HepG2 (cell line): ENCODE measurements around the gene LAMTOR1. TPM values are rescaled to one million over a fixed set of nuclear protein-coding genes. Genes with fewer than 3 reads are reported as not detected.
A peak's percentile ranks its signal among the peaks of the same experiment; 100 is the strongest.

ENCODE experiments used
- DNMT3B ChIP-seq: conservative IDR thresholded peaks from 2 replicates; pipeline ENCODE4 v1.6.1; 2016; ENCODE audit warnings: missing biosample characterization, control low read depth
- GATAD1 ChIP-seq: IDR thresholded peaks from 2 replicates; pipeline ENCODE4 v1.6.1; 2016; ENCODE audit warnings: missing genetic modification reagents, missing compliant biosample characterization
- PITX1 ChIP-seq: sonication (generic); formaldehyde crosslinking; IDR thresholded peaks from 2 replicates; pipeline ENCODE4 v1.5.1; 2020; ENCODE audit warnings: mild to moderate bottlenecking, missing genetic modification reagents
- SOX6 ChIP-seq, 2 experiments: fragments of 450-650 bp in 1 of 2; sonication (generic) in 1 of 2; formaldehyde crosslinking in 1 of 2; IDR thresholded peaks; 2 replicates each; pipeline versions ENCODE4 v1.4.0 to v1.6.1; 2017 to 2020; ENCODE audit warnings: antibody characterized with exemption in 1 of 2, mild to moderate bottlenecking in 1 of 2, missing genetic modification reagents in 1 of 2
- THAP11 ChIP-seq: IDR thresholded peaks from 2 replicates; pipeline ENCODE4 v1.6.1; 2016; ENCODE audit warnings: missing biosample characterization, missing genetic modification reagents
- TOE1 ChIP-seq: sonication (generic); formaldehyde crosslinking; IDR thresholded peaks from 2 replicates; pipeline ENCODE4 v1.4.0; 2020; ENCODE audit warnings: mild to moderate bottlenecking, missing genetic modification reagents
- WIZ ChIP-seq: sonication (generic); formaldehyde crosslinking; IDR thresholded peaks from 2 replicates; pipeline ENCODE4 v1.5.1; 2020; ENCODE audit warnings: mild to moderate bottlenecking, missing genetic modification reagents
- ZFP36L1 ChIP-seq: sonication (generic); formaldehyde crosslinking; IDR thresholded peaks from 2 replicates; pipeline ENCODE4 v1.8.0; 2022; ENCODE audit warnings: mild to moderate bottlenecking, missing genetic modification reagents, moderate library complexity
- ZNF180 ChIP-seq: sonication (generic); formaldehyde crosslinking; IDR thresholded peaks from 2 replicates; pipeline ENCODE4 v1.4.0; 2020; ENCODE audit warnings: low read depth, missing genetic modification reagents, borderline replicate concordance
- ZNF629 ChIP-seq: sonication (generic); formaldehyde crosslinking; conservative IDR thresholded peaks from 2 replicates; pipeline ENCODE4 v1.5.0; 2020; ENCODE audit warnings: missing genetic modification reagents
- ZNF674 ChIP-seq: sonication (generic); formaldehyde crosslinking; IDR thresholded peaks from 2 replicates; pipeline ENCODE4 v1.5.0; 2020; ENCODE audit warnings: low read depth, mild to moderate bottlenecking, missing genetic modification reagents
- ZNF7 ChIP-seq: IDR thresholded peaks from 2 replicates; pipeline ENCODE4 v1.6.1; 2016; ENCODE audit warnings: missing biosample characterization, missing genetic modification reagents
- ZNF776 ChIP-seq: sonication (generic); formaldehyde crosslinking; IDR thresholded peaks from 2 replicates; pipeline ENCODE4 v1.4.0; 2020; ENCODE audit warnings: mild to moderate bottlenecking, missing genetic modification reagents
- polyA plus RNA-seq, 8 experiments: library from polyadenylated mRNA; depleted of rRNA in 3 of 8; stranded (reverse) in 7 of 8; unstranded in 1 of 8; fragments of >200 nt; fragmentation: Illumina TruSeq in 4 of 8; extraction: Trizol in 4 of 8; gene quantifications; 2 replicates each; pipeline versions ENCODE4 v1.2.1 to v1.2.3, GENCODE V29; 2011 to 2016; ENCODE audit warnings: low read depth in 4 of 8, missing spikeins in 1 of 8, mixed read lengths in 1 of 8; ENCODE audit not compliant: insufficient read depth in 1 of 8
- total RNA-seq, 5 experiments: library from RNA; depleted of rRNA; stranded (reverse); fragments of >200 nt; fragmentation: Illumina TruSeq; extraction: Trizol; gene quantifications; 2 replicates each; pipeline ENCODE4 v1.2.3, GENCODE V29; 2016; ENCODE audit warnings: low read depth in 1 of 5
- TF ChIP-seq, protein P1 (sequence below), 2 experiments: sonication (generic) in 1 of 2; formaldehyde crosslinking in 1 of 2; IDR thresholded peaks; 2 replicates each; pipeline versions ENCODE4 v1.6.1 to v1.9.0; 2014 to 2022; ENCODE audit warnings: antibody characterized with exemption in 1 of 2, borderline replicate concordance in 1 of 2, inconsistent platforms in 1 of 2, low read depth in 1 of 2, missing genetic modification reagents in 1 of 2
- TF ChIP-seq, protein P2 (sequence below): sonication (generic); formaldehyde crosslinking; IDR thresholded peaks from 2 replicates; pipeline ENCODE4 v1.4.0; 2020; ENCODE audit warnings: missing genetic modification reagents, borderline replicate concordance
- TF ChIP-seq, protein P3 (sequence below): sonication (generic); formaldehyde crosslinking; IDR thresholded peaks from 2 replicates; pipeline ENCODE4 v1.8.0; 2022; ENCODE audit warnings: missing genetic modification reagents, low read depth, mild to moderate bottlenecking, borderline replicate concordance
- TF ChIP-seq, protein P4 (sequence below): sonication (generic); formaldehyde crosslinking; IDR thresholded peaks from 2 replicates; pipeline ENCODE4 v1.4.0; 2020; ENCODE audit warnings: missing genetic modification reagents, mild to moderate bottlenecking, borderline replicate concordance

Gene LAMTOR1
- total and polyA plus RNA-seq, 2 of the 13 experiments (the other 11 are each of a cell fraction or from before 2014, with no cell fraction given) = 60.4 to 66.0 TPM

DNA sequence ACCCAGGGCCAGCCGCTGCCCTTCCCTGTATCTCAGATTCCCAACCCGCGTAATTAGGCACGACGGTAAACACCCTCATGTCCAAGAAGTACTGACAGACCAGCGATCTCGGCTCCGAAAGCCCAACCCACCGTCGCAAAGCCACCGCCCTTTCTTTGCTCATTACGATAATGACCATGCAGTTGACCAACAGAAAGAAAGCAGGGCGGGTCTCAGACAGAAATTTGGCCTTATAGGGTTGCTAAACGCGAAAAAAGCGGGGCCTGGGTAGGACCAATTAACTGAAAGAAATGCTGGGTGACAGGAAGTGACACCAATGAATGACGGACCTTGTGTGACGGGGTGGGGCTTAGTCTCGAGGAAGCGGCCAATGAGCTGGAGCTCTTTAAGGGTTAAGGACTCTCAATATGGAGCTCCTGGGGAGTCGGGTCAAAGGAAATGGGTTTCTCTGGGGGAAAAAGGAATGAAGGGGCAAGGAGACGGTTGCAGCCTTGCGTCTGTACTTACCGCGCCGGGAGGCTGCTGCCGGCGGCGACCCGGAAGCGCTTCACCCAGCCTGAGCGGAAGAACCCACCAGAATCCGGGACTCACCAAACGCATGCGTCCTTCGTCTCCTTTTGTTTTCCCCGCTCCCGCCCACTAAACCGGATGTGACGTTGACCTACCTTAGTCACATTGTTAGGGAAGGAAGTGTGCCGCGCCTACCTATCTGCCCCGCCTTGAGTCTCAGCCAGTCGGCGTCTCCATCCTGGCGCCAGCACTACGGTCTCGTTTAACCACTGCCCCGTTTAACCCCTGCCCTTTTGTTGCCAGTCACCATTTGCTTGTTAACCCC, 9.3 kb upstream of the LAMTOR1 start, which contains the start of gene ANAPC15 (continued):
- TF ChIP-seq, protein P1, sequence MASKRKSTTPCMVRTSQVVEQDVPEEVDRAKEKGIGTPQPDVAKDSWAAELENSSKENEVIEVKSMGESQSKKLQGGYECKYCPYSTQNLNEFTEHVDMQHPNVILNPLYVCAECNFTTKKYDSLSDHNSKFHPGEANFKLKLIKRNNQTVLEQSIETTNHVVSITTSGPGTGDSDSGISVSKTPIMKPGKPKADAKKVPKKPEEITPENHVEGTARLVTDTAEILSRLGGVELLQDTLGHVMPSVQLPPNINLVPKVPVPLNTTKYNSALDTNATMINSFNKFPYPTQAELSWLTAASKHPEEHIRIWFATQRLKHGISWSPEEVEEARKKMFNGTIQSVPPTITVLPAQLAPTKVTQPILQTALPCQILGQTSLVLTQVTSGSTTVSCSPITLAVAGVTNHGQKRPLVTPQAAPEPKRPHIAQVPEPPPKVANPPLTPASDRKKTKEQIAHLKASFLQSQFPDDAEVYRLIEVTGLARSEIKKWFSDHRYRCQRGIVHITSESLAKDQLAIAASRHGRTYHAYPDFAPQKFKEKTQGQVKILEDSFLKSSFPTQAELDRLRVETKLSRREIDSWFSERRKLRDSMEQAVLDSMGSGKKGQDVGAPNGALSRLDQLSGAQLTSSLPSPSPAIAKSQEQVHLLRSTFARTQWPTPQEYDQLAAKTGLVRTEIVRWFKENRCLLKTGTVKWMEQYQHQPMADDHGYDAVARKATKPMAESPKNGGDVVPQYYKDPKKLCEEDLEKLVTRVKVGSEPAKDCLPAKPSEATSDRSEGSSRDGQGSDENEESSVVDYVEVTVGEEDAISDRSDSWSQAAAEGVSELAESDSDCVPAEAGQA (IDR thresholded peaks at IDR 0.05; ENCODE audit: low read depth) = peak; percentile 70; the same call in 1 of the 2 replicates
- TF ChIP-seq, protein P1 (CRISPR knock-in tag; IDR thresholded peaks at IDR 0.05; ENCODE audit: borderline replicate concordance) = 0 out of 2 replicates have a peak, but pooled peaks have one; percentile 25
- TF ChIP-seq ZNF629 (CRISPR knock-in tag) = no peak
- 0 out of 2 replicates have a peak, but pooled peaks have one; percentile 63 for TF ChIP-seq ZFP36L1 (CRISPR knock-in tag)
- no peak for TF ChIP-seq ZNF776 (CRISPR knock-in tag)
- TF ChIP-seq THAP11 = peak; percentile 94
- TF ChIP-seq, protein P2, sequence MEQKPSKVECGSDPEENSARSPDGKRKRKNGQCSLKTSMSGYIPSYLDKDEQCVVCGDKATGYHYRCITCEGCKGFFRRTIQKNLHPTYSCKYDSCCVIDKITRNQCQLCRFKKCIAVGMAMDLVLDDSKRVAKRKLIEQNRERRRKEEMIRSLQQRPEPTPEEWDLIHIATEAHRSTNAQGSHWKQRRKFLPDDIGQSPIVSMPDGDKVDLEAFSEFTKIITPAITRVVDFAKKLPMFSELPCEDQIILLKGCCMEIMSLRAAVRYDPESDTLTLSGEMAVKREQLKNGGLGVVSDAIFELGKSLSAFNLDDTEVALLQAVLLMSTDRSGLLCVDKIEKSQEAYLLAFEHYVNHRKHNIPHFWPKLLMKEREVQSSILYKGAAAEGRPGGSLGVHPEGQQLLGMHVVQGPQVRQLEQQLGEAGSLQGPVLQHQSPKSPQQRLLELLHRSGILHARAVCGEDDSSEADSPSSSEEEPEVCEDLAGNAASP = no peak; the same call in 1 of the 2 replicates
- 0 out of 2 replicates have a peak, but pooled peaks have one; percentile 68 for TF ChIP-seq WIZ (CRISPR knock-in tag)
- TF ChIP-seq, protein P3, sequence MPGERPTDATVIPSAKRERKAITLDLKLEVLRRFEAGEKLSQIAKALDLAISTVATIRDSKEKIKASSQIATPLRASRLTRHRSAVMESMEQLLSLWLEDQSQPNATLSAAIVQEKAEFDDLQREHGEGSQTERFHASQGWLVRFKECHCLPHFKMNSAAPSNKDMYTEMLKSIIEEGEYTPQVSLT (CRISPR knock-in tag) = no peak
- TF ChIP-seq TOE1 (CRISPR knock-in tag) = peak; percentile 20; the same call in 1 of the 2 replicates
- no peak for TF ChIP-seq ZNF674 (CRISPR knock-in tag)
- 0 out of 2 replicates have a peak, but pooled peaks have one; percentile 22 for TF ChIP-seq PITX1 (CRISPR knock-in tag)
- no peak for TF ChIP-seq SOX6 (IDR thresholded peaks at IDR 0.05)
- TF ChIP-seq SOX6 (CRISPR knock-in tag; IDR thresholded peaks at IDR 0.05) = peak; percentile 86
- TF ChIP-seq DNMT3B (CRISPR knock-in tag) = peak; percentile 80; the same call in 1 of the 2 replicates
- TF ChIP-seq, protein P4, sequence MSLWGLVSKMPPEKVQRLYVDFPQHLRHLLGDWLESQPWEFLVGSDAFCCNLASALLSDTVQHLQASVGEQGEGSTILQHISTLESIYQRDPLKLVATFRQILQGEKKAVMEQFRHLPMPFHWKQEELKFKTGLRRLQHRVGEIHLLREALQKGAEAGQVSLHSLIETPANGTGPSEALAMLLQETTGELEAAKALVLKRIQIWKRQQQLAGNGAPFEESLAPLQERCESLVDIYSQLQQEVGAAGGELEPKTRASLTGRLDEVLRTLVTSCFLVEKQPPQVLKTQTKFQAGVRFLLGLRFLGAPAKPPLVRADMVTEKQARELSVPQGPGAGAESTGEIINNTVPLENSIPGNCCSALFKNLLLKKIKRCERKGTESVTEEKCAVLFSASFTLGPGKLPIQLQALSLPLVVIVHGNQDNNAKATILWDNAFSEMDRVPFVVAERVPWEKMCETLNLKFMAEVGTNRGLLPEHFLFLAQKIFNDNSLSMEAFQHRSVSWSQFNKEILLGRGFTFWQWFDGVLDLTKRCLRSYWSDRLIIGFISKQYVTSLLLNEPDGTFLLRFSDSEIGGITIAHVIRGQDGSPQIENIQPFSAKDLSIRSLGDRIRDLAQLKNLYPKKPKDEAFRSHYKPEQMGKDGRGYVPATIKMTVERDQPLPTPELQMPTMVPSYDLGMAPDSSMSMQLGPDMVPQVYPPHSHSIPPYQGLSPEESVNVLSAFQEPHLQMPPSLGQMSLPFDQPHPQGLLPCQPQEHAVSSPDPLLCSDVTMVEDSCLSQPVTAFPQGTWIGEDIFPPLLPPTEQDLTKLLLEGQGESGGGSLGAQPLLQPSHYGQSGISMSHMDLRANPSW (CRISPR knock-in tag) = peak; percentile 49; the same call in 1 of the 2 replicates
- peak; percentile 82 for TF ChIP-seq GATAD1 (CRISPR knock-in tag)
- no peak for TF ChIP-seq ZNF180 (CRISPR knock-in tag)
- 0 out of 2 replicates have a peak, but pooled peaks have one; percentile 9 for TF ChIP-seq ZNF7 (CRISPR knock-in tag)
